AG04450 (cell line): ENCODE measurements around the gene MTHFD1L. TPM values are rescaled to one million over a fixed set of nuclear protein-coding genes. Genes with fewer than 3 reads are reported as not detected.
"Not testable (repeated sequence)": the region's sequence is repeated elsewhere in the genome, so short reads cannot be mapped to it uniquely, and the experiment has no call there.

ENCODE experiments used
- CTCF ChIA-PET: fragments of 300-600, 350-600 bp; formaldehyde crosslinking; extraction: SDS; loops from one replicate; lab custom pipeline; 2022; ENCODE audit warnings: antibody characterized with exemption, inconsistent platforms; lab: Charles Lee
- POLR2A ChIA-PET: fragments of 350-600 bp; formaldehyde crosslinking; extraction: SDS; loops from one replicate; lab custom pipeline; 2021; ENCODE audit warnings: antibody characterized with exemption, inconsistent platforms; lab: Yijun Ruan, JAX
- DNase-seq: peaks from one replicate; pipeline ENCODE4 v3.0.0-alpha.2; 2011; ENCODE audit warnings: low read depth, low spot score
- H3K27ac ChIP-seq: one replicate; pipeline ENCODE4 v1.5.1; 2012; ENCODE audit warnings: low read depth, low read length, control low read depth
- H3K27me3 ChIP-seq: one replicate; pipeline ENCODE4 v1.6.0; 2012; ENCODE audit warnings: low read length; ENCODE audit not compliant: control insufficient read depth, insufficient read depth
- H3K4me3 ChIP-seq: 2 replicates; pipeline ENCODE4 v1.5.1; 2011; ENCODE audit warnings: mild to moderate bottlenecking, low read depth, low read length, control low read depth
- H3K9me3 ChIP-seq: 2 replicates; pipeline ENCODE4 v1.5.1; 2012; ENCODE audit warnings: low read length; ENCODE audit not compliant: control insufficient read depth, insufficient read depth
- polyA minus RNA-seq: library from RNA; depleted of rRNA, polyadenylated mRNA; stranded (reverse); fragments of >200 nt; gene quantifications from 2 replicates; pipeline ENCODE4 v1.2.3, GENCODE V29; 2011; rRNA and poly(A)+ RNA removed
- polyA plus RNA-seq: library from polyadenylated mRNA; depleted of rRNA; stranded (reverse); fragments of >200 nt; gene quantifications from 2 replicates; pipeline ENCODE4 v1.2.3, GENCODE V29; 2011; rRNA removed
- TF ChIP-seq, protein P1 (sequence below): IDR thresholded peaks from 2 replicates; pipeline ENCODE4 v1.5.1; 2011; ENCODE audit warnings: low read depth, low read length, control low read depth, inconsistent platforms

MTHFD1L gene
- polyA plus RNA-seq = 62.4 and 69.1 TPM in 2 replicates
- 60.5 and 66.1 TPM in 2 replicates for polyA minus RNA-seq

DNA sequence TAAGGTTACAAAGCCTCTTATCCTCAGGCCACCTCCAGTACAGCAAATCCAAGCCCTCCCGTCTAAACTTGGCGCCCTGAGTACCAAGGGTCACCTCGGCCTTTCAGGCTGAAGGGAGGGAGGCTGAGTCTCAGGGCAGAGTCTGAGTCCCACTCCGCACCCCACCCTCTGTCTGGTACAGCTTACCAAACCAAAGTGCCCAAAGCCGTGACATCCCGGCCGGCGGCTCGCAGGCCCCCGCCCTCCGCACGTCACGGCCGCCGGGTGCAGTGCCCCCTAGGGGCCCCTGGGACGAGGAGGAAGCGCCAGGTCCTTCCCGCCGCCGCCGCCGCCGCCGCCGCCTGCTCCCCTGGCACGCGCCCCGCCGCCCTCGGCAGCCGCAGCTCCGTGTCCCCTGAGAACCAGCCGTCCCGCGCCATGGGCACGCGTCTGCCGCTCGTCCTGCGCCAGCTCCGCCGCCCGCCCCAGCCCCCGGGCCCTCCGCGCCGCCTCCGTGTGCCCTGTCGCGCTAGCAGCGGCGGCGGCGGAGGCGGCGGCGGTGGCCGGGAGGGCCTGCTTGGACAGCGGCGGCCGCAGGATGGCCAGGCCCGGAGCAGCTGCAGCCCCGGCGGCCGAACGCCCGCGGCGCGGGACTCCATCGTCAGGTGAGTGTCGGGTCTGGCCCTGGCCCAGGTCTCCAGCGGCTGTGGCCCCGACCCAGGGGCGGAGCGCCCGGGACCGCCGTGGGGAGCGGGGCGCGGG, at the start of gene MTHFD1L:
Gene MTHFD1L, plus strand, starts transcription at position 297 of the 741 bp plus-strand sequence. Its CDS starts 121 bp downstream, at position 418.
- no peaks in the 10 kb centered on the region; the same call in 1 of the 2 replicates for H3K9me3 ChIP-seq
- POLR2A ChIA-PET = interaction anchor here (0.6 to 2.1 kb wide), 9 partner anchors 8 to 525 kb away, joined by 3 to 12 read pairs (median 5); no protein-coding TSS in a partner anchor
- peak; percentile 67 for DNase-seq
- TF ChIP-seq, protein P1, sequence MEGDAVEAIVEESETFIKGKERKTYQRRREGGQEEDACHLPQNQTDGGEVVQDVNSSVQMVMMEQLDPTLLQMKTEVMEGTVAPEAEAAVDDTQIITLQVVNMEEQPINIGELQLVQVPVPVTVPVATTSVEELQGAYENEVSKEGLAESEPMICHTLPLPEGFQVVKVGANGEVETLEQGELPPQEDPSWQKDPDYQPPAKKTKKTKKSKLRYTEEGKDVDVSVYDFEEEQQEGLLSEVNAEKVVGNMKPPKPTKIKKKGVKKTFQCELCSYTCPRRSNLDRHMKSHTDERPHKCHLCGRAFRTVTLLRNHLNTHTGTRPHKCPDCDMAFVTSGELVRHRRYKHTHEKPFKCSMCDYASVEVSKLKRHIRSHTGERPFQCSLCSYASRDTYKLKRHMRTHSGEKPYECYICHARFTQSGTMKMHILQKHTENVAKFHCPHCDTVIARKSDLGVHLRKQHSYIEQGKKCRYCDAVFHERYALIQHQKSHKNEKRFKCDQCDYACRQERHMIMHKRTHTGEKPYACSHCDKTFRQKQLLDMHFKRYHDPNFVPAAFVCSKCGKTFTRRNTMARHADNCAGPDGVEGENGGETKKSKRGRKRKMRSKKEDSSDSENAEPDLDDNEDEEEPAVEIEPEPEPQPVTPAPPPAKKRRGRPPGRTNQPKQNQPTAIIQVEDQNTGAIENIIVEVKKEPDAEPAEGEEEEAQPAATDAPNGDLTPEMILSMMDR = peak; percentile 47
- peak within 1 kb of the TSS; percentile 98 for H3K27ac ChIP-seq
- H3K27me3 ChIP-seq = no peaks in the 10 kb centered on the region
- H3K4me3 ChIP-seq = peak within 1 kb of the TSS; percentile 77
- CTCF ChIA-PET = interaction anchor here (0.6 to 5.1 kb wide), 13 partner anchors 9 to 50 kb away, joined by 3 to 38 read pairs (median 3); no protein-coding TSS in a partner anchor

DNA sequence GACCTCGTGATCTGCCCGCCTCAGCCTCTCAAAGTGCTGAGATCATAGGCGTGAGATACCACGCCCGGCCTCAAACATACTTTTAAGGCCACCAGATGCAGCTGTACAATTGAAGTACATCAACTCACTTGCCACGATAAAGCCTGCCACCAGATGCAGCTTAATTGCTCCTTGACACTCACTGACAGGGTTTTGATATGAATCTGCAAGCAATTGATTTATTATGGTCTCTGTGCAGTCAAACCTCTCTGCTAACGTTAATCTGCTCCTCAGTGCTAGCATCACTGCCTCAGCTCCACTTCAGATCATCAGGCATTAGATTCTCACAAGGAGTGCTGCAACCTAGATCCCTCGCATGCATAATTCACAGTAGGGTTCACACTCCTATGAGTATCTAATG, 48.9 kb upstream of the MTHFD1L start:
- H3K27me3 ChIP-seq, POLR2A ChIA-PET, DNase-seq, H3K9me3 ChIP-seq, H3K27ac ChIP-seq, H3K4me3 ChIP-seq: not testable (repeated sequence)
- CTCF ChIA-PET = interaction anchor here (0.7 to 5.5 kb wide), 25 partner anchors 9 to 800 kb away, joined by 3 to 183 read pairs (median 10); partner anchors contain the start of gene MTHFD1L

DNA sequence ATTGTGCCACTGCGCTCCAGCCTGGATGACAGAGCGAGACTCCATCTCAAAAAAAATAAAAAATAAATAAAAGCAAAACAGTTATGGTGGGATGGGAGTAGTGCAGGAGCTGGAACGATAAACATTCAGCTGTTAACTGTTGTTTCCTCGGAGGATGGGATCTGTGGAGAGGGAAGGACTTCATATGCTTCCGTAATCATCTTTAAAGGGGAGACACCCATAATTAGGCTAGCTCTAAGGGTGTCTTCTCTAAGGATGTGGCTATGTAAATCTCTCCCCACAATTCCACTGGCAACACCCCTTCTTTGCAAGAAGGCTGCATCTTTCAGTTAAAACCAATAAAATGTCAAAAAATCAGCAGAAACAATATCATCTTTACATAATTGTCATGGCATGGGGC, 42.6 kb upstream of the MTHFD1L start:
- DNase-seq = no peak
- no peaks in the 10 kb centered on the region for H3K9me3 ChIP-seq
- no peak overlapping the region for H3K4me3 ChIP-seq
- no peaks in the 10 kb centered on the region for H3K27me3 ChIP-seq
- ChIA-PET CTCF (interaction anchor here (0.7 to 2.1 kb wide), 4 partner anchors 8 to 511 kb away, joined by 3 to 6 read pairs (median 4); no protein-coding TSS in a partner anchor), POLR2A (no interaction called here)
- no peak overlapping the region for H3K27ac ChIP-seq
- TF ChIP-seq, protein P1 = no peak

DNA sequence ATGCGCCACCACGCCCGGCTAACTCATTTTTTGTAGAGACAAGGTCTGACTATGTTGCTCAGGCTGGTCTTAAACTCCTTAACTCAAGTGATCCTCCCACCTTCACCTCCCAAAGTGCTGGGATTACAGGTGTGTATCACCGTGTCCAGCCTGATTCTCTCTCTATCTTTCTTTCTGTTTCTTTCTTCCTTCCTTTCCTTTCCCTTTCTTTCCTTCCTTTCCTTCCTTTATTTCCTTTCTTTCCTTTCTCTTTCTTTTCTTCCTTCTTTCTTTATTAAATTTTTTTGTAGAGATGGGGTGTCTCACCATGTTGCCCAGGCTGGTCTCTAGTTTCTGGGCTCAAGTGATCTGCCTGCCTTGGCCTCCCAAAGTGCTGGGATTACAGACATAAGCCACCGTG, 38.7 kb upstream of the MTHFD1L start:
- no peak overlapping the region for H3K4me3 ChIP-seq
- no peak for DNase-seq
- ChIA-PET CTCF (interaction anchor here (3.2 kb wide), 1 partner anchor 9 kb away, joined by 26 read pairs; no protein-coding TSS in a partner anchor), POLR2A (no interaction called here)
- peaks cover 3% of the 10 kb centered on the region; the same call in 1 of the 2 replicates for H3K9me3 ChIP-seq
- no peak overlapping the region for H3K27ac ChIP-seq
- TF ChIP-seq, protein P1 = no peak
- H3K27me3 ChIP-seq = no peaks in the 10 kb centered on the region

DNA sequence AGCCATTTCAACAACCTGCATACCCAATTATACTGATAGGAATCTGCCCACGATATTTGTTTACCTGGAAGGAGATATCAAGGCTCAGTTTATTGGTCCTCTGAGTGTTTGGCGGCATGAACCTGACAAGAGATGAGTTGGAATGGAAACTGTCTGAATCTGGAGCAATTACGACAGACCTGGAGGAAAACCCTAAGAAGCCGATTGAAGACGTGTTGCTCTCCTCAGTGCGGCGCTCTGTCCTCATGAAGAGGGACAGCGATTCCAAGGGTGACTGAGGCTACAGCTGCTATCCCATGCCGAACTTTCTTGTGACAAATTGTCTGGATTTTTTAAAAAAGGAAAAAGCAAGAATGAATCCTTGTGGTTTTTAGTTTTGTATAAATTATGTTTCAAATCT, 37.4 kb upstream of the MTHFD1L start:
- POLR2A ChIA-PET, H3K27me3 ChIP-seq, DNase-seq, H3K9me3 ChIP-seq, H3K27ac ChIP-seq, H3K4me3 ChIP-seq: not testable (repeated sequence)
- CTCF ChIA-PET = interaction anchor here (3.2 kb wide), 1 partner anchor 11 kb away, joined by 26 read pairs; no protein-coding TSS in a partner anchor
